Omental fat pad (tissue), 4 donors: ENCODE results near the gene TMEM151B. TPM values are rescaled to one million over a fixed set of nuclear protein-coding genes. Genes with fewer than 3 reads are reported as not detected.
"Not testable (repeated sequence)": the region's sequence is repeated elsewhere in the genome, so short reads cannot be mapped to it uniquely, and the experiment has no call there.

ENCODE experiments used
- ATAC-seq: fragments of 150-250 bp; one replicate; pipeline ENCODE4 v1.9.1; 2016; ENCODE audit warnings: mild to moderate bottlenecking, moderate library complexity; ENCODE audit not compliant: low FRiP score
- DNase-seq: peaks from one replicate; pipeline ENCODE4 v3.0.0-alpha.2; 2019; ENCODE audit warnings: low spot score
- total RNA-seq, 4 donors: library from RNA; depleted of rRNA; stranded (reverse); fragments of >200 nt; gene quantifications; one replicate each; pipeline ENCODE4 v1.1.0, GENCODE V29; 2016
- TF ChIP-seq, protein P1 (sequence below), 3 donors: fragments of 450-650 bp; IDR thresholded peaks; one replicate each; pipeline ENCODE4 v1.5.1; 2016 to 2017; ENCODE audit warnings: antibody characterized with exemption in 3 of 3, mild to moderate bottlenecking in 3 of 3, moderate library complexity in 2 of 3

TMEM151B gene
- total RNA-seq, 4 donors from 2014 or later: 0.19 TPM; not detected in 3

DNA sequence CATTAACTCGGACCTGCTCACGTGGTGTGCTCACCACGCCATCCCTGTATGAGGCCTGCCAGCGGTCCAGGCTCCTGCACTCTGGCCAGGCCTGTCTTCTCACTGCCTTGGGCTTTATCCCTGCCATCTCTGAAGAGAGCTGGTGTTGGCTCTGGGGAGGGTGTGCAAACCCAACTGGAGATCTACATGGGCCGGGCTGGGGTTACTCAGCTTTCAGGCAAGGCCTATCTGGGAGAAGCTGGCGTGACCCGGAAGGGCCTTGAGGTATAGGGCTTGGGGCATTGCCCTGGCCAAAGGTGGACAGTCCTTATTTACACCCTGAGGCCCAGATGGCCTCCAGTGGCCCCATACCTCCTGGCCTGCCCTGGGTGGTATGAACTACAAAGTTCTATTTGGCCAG lies 41.8 kb upstream of the TMEM151B start:
- ATAC-seq (no peak), DNase-seq (no peak)
- TF ChIP-seq, protein P1, sequence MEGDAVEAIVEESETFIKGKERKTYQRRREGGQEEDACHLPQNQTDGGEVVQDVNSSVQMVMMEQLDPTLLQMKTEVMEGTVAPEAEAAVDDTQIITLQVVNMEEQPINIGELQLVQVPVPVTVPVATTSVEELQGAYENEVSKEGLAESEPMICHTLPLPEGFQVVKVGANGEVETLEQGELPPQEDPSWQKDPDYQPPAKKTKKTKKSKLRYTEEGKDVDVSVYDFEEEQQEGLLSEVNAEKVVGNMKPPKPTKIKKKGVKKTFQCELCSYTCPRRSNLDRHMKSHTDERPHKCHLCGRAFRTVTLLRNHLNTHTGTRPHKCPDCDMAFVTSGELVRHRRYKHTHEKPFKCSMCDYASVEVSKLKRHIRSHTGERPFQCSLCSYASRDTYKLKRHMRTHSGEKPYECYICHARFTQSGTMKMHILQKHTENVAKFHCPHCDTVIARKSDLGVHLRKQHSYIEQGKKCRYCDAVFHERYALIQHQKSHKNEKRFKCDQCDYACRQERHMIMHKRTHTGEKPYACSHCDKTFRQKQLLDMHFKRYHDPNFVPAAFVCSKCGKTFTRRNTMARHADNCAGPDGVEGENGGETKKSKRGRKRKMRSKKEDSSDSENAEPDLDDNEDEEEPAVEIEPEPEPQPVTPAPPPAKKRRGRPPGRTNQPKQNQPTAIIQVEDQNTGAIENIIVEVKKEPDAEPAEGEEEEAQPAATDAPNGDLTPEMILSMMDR (IDR thresholded peaks at IDR 0.05): no peak

GRCh38 chr6:44228836-44229235 lies 41.4 kb upstream of the TMEM151B start:
- no peak for DNase-seq
- TF ChIP-seq, protein P1 (IDR thresholded peaks at IDR 0.05): no peak
- ATAC-seq: no peak

- TF ChIP-seq, protein P1 (IDR thresholded peaks at IDR 0.05): no peak
- ATAC-seq (no peak), DNase-seq (no peak)
Observed at GRCh38 chr6:44229376-44230033, 40.7 kb upstream of the TMEM151B start.

DNA sequence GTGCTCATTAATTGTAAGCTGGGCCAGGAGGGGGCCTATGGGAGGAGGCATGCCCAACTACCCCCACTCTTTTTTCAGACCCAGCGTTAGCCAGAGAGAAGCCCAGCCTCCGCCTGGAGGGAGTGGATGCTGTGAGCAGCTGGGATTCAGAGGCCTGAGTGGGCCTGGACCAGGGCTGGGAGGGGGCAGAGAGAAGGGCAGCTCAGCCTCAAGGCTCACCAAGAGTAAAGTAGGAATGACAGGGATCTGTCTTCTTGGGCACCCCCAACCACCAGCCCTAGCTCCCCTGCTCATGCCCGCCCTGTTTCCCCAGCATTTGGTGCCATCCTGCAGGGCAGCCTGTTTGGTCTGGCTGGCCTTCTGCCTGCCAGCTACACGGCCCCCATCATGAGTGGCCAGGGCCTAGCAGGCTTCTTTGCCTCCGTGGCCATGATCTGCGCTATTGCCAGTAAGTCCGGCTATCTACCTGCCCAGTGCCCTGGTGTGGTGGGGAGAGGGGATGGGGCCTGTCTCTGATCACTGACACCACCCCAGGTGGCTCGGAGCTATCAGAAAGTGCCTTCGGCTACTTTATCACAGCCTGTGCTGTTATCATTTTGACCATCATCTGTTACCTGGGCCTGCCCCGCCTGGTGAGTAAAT lies 40.1 kb upstream of the TMEM151B start:
- no peak for ATAC-seq
- TF ChIP-seq, protein P1 (IDR thresholded peaks at IDR 0.05): no peak
- no peak for DNase-seq

DNA sequence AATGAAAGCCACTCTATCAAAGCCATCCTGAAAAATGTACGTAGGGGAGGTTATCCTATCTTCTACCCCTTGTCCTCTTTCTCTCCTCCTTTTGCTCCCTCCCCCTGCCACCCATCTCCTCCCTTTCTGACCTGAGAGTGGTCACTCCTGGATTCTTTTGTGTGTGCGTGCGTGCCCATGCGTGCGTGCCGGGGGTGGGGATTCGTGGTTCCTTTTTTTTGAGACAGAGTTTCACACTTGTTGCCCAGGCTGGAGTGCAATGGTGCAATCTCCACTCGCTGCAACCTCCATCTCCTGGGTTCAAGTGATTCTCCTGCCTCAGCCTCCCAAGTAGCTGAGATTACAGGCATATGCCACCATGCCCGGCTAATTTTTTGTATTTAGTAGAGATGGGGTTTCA lies 38.8 kb upstream of the TMEM151B start:
- ATAC-seq, DNase-seq: not testable (repeated sequence)

DNA sequence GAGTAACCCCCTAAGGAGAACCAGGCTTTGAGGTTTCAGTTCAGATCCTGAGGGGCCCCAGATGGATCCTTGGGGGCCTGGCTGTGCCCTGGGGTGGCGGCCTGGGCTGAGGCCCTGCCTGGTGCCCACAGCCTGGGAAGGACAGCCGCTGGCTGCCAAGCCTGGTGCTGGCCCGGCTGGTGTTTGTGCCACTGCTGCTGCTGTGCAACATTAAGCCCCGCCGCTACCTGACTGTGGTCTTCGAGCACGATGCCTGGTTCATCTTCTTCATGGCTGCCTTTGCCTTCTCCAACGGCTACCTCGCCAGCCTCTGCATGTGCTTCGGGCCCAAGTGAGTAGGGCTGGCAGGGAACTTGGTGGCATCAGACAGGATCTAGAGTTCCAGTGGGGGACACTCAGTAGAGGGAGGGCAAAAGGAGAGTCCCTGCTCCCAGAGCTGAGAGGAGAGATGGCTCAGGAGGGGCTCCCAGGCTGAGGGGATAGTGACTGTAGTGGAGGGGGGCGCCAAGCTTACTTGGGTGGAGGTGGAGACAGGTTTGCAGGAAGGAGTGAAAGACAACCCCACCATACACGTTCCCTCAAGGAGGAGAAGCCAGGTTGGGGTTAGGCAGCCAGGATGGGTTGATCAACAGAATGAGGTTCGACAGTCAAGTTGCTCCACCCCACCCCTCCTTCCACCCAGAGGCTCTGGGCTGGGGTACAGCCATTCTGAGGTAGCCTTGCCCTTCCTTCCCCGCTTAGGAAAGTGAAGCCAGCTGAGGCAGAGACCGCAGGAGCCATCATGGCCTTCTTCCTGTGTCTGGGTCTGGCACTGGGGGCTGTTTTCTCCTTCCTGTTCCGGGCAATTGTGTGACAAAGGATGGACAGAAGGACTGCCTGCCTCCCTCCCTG lies 37.3 kb upstream of the TMEM151B start:
- TF ChIP-seq, protein P1 (IDR thresholded peaks at IDR 0.05): no peak
- DNase-seq: no peak

DNA sequence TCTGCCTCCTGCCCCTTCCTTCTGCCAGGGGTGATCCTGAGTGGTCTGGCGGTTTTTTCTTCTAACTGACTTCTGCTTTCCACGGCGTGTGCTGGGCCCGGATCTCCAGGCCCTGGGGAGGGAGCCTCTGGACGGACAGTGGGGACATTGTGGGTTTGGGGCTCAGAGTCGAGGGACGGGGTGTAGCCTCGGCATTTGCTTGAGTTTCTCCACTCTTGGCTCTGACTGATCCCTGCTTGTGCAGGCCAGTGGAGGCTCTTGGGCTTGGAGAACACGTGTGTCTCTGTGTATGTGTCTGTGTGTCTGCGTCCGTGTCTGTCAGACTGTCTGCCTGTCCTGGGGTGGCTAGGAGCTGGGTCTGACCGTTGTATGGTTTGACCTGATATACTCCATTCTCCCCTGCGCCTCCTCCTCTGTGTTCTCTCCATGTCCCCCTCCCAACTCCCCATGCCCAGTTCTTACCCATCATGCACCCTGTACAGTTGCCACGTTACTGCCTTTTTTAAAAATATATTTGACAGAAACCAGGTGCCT lies 36.6 kb upstream of the TMEM151B start:
- TF ChIP-seq, protein P1 (IDR thresholded peaks at IDR 0.05): no peak

More for the DNA sequence above, 37.3 kb upstream of the TMEM151B start:
- ATAC-seq: no peak

More for the DNA sequence above, 36.6 kb upstream of the TMEM151B start:
- DNase-seq (no peak), ATAC-seq (no peak)
